ENCODE measurements around the gene ROBO2. TPM values are rescaled to one million over a fixed set of nuclear protein-coding genes. Genes with fewer than 3 reads are reported as not detected.

ROBO2 gene
- total RNA-seq, 4 donors from 2014 or later: under 0.01 to 2.9 (median 1.0) TPM

DNA sequence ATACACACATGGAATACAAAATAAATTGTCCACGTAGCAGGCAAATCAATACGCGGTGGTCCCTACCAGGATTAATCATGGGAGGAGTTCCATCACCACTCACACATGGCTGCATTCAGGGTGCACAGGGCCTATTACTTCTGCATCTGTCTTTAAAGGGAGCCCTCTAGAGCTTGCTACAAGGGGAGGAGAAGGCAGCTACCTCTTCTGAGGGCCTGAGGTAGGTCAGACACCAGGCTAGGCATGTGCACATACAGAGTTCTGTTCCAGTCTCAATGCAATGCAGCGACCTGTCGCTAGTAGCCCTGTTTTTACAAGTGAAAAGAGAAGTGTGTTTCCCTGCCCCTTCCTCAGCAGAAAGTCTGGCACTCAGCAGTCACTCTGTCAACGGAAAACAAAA lies 102.7 kb downstream of the ROBO2 start:
- Histone ChIP-seq H3K36me3 (no peaks in the 10 kb centered on the region), H3K4me3 (no peak overlapping the region), H3K4me1 (no peaks in the 10 kb centered on the region), H3K27ac (no peak overlapping the region), H3K9me3 (no peaks in the 10 kb centered on the region), H3K27me3 (no peaks in the 10 kb centered on the region)
- WGBS, 2 donors (ENCODE audit: low coverage in 1 of 2): 81 to 85% methylated on average over 3 to 5 of the region's 6 CpGs
- TF ChIP-seq POLR2AphosphoS5 (IDR thresholded peaks at IDR 0.05) (no peak), POLR2A (IDR thresholded peaks at IDR 0.05) (no peak), EP300 (IDR thresholded peaks at IDR 0.05) (no peak)
- TF ChIP-seq, protein P1, sequence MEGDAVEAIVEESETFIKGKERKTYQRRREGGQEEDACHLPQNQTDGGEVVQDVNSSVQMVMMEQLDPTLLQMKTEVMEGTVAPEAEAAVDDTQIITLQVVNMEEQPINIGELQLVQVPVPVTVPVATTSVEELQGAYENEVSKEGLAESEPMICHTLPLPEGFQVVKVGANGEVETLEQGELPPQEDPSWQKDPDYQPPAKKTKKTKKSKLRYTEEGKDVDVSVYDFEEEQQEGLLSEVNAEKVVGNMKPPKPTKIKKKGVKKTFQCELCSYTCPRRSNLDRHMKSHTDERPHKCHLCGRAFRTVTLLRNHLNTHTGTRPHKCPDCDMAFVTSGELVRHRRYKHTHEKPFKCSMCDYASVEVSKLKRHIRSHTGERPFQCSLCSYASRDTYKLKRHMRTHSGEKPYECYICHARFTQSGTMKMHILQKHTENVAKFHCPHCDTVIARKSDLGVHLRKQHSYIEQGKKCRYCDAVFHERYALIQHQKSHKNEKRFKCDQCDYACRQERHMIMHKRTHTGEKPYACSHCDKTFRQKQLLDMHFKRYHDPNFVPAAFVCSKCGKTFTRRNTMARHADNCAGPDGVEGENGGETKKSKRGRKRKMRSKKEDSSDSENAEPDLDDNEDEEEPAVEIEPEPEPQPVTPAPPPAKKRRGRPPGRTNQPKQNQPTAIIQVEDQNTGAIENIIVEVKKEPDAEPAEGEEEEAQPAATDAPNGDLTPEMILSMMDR (IDR thresholded peaks at IDR 0.05): no peak
- no peak for ATAC-seq

DNA sequence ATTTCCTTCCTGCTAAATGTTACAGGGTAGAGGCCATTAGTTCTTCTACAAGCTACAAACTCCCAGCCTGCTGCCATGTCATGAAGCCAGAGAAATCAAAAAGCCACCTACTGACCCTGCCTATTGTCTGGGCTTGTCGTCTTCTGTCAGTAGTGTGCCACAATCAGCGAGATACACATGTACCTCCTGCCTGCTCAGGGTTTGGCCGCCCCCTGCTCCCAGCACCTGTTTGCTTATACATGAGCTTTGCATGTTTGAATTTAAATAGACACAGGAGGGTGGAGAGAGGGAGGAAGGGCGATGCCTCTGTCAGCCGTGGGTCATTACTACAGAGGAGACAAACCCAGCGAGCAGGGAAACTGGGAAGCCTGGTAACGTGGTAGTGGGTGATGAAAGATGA lies 106.1 kb downstream of the ROBO2 start:
- H3K4me1 ChIP-seq: no peaks in the 10 kb centered on the region
- H3K27ac ChIP-seq: no peak overlapping the region
- H3K9me3 ChIP-seq: no peaks in the 10 kb centered on the region
- TF ChIP-seq POLR2AphosphoS5 (IDR thresholded peaks at IDR 0.05): no peak
- TF ChIP-seq, protein P1 (IDR thresholded peaks at IDR 0.05): no peak
- TF ChIP-seq EP300 (IDR thresholded peaks at IDR 0.05): no peak
- no peak for TF ChIP-seq POLR2A (IDR thresholded peaks at IDR 0.05)
- H3K27me3 ChIP-seq: no peaks in the 10 kb centered on the region
- H3K36me3 ChIP-seq: no peaks in the 10 kb centered on the region
- WGBS, 2 donors (ENCODE audit: low coverage in 1 of 2): 56 to 73% methylated on average over 3 to 4 of the region's 7 CpGs
- H3K4me3 ChIP-seq: no peak overlapping the region
- no peak for ATAC-seq

DNA sequence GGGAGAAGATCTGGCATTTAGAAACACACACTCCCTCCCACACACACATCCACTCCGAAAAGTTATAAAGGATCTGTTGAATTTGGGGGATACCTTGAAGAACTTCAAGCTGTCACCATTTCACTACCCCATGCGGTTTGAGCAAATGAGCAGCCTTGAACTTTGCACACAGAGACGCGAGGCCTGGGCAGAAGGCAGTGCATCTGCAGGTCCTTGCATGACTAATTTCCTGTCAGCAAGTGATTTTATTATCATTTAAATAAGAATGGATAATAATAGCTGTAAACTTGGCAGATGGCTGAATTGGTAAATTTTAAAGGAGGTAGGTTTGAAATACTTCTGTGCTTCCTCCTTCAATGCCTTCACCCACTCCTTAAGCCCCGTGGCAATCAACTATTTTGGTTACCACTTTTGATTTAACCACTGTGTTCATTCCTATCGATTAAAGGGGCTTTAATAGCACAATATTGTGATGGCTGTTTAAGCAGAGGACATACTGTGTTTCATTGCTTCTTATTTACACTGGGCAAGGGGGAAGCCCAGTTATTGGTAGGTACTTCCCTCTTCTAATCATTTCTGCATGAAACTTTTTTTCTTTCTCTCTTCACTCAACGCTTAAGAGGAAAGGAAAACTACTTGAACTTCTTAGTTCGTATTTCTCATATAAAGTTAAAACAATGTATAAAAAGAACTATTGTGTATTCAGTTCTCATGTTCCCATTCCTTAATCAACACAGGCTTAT lies 108.1 kb downstream of the ROBO2 start:
- no peaks in the 10 kb centered on the region for H3K9me3 ChIP-seq
- TF ChIP-seq EP300 (IDR thresholded peaks at IDR 0.05): no peak
- no peak for TF ChIP-seq POLR2A (IDR thresholded peaks at IDR 0.05)
- TF ChIP-seq, protein P1 (IDR thresholded peaks at IDR 0.05): no peak
- no peak for TF ChIP-seq POLR2AphosphoS5 (IDR thresholded peaks at IDR 0.05)
- H3K27me3 ChIP-seq: no peaks in the 10 kb centered on the region
- no peak overlapping the region for H3K4me3 ChIP-seq
- no peak overlapping the region for H3K27ac ChIP-seq
- 66 to 72% methylated on average over 8 of the region's 8 CpGs for WGBS, 2 donors (ENCODE audit: low coverage in 1 of 2)
- no peak for ATAC-seq
- H3K36me3 ChIP-seq: no peaks in the 10 kb centered on the region
- no peaks in the 10 kb centered on the region for H3K4me1 ChIP-seq

- no peaks in the 10 kb centered on the region for H3K9me3 ChIP-seq
These were observed 109.5 kb downstream of the ROBO2 start for GRCh38 chr3:77149382-77149781.

DNA sequence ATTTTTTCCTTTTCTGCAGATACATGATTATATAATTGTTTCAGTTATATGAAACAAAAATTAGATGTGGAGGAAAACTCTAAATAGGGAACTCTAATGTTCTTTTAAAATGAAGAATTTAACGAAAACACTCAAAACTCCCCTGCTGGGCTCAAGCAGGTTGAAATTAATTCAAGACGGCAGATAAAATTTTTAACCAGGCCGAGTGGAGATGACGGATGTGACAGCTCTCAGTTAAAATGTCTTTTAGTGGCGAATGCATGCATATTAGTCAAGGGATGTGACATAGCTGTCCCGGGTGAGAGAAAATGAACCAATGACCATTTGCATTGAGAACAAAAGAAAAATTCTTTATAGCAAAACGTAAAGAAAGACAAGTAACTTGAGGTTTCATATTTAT lies 110.1 kb downstream of the ROBO2 start:
- ATAC-seq: no peak
- Histone ChIP-seq H3K27ac (no peak overlapping the region), H3K9me3 (no peaks in the 10 kb centered on the region), H3K4me3 (no peak overlapping the region), H3K27me3 (no peaks in the 10 kb centered on the region), H3K4me1 (no peaks in the 10 kb centered on the region), H3K36me3 (no peaks in the 10 kb centered on the region)
- WGBS, 2 donors (ENCODE audit: low coverage in 1 of 2): 73 to 74% methylated on average over 7 of the region's 7 CpGs
- TF ChIP-seq POLR2AphosphoS5 (IDR thresholded peaks at IDR 0.05): no peak
- TF ChIP-seq EP300 (IDR thresholded peaks at IDR 0.05): no peak
- TF ChIP-seq, protein P1 (IDR thresholded peaks at IDR 0.05): no peak
- no peak for TF ChIP-seq POLR2A (IDR thresholded peaks at IDR 0.05)

More at GRCh38 chr3:77149382-77149781, 109.5 kb downstream of the ROBO2 start:
- Histone ChIP-seq H3K27ac (no peak overlapping the region), H3K36me3 (no peaks in the 10 kb centered on the region), H3K27me3 (no peaks in the 10 kb centered on the region), H3K4me3 (no peak overlapping the region), H3K4me1 (no peaks in the 10 kb centered on the region)
- no peak for ATAC-seq
- WGBS, 2 donors (ENCODE audit: low coverage in 1 of 2): 75 to 76% methylated on average over 2 of the region's 2 CpGs
- TF ChIP-seq POLR2AphosphoS5 (IDR thresholded peaks at IDR 0.05): no peak
- TF ChIP-seq, protein P1 (IDR thresholded peaks at IDR 0.05): no peak
